SH-SY5Y (cell line): ENCODE measurements around the gene RABIF.

Experiments used
- GATA2 ChIP-seq: IDR thresholded peaks from 2 replicates; pipeline ENCODE4 v1.6.1; 2011; ENCODE audit warnings: mild to moderate bottlenecking, low read depth, low read length
- GATA3 ChIP-seq: IDR thresholded peaks from 2 replicates; pipeline ENCODE4 v1.6.1; 2011; ENCODE audit warnings: low read depth, mild to moderate bottlenecking, low read length, moderate library complexity

DNA sequence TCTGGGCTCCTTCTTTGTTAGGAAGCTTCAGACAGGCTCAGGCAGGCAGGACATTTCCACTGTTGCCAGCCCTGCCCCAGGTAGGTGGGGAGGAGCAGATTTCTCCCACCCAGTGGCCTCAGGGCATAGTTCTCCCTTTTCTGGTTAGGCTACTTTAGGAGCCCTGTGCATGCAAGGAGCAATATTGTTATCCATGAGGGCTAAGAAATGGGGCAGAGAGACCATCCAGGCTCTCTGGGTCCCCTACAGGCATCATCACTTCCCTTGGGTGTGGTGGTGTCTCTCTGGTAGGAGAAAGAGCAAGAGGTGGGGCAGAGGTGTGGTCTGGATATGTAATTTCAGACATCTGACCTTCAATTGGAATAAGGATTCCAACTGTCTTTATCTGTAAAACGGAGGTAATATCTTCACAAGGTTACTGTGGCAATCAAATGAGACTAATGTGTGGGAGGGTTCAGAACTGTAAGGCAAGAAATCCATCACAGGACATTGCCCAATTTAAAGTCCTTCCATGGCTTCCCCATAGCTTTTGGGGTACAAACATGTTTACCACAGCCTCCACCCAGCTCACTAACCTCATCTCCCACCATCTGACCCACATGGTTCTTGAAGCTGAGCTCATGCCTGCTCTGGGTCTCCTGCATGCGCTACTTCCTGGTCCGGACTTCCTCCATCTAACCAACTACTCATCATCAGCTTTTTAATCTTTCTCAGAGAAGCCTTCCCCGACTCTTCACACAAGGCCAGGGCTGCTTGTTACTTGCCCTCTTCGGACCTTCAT, 52.1 kb downstream of the RABIF start:
- TF ChIP-seq GATA2 (no peak), GATA3 (no peak)
